K562 (cell line): ENCODE results near the gene HSPA1B. TPM values are rescaled to one million over a fixed set of nuclear protein-coding genes. Genes with fewer than 3 reads are reported as not detected.

ENCODE experiments used
- AFF4 ChIP-seq: sonication (generic); formaldehyde crosslinking; IDR thresholded peaks from 2 replicates; pipeline ENCODE4 v1.8.0; 2023; ENCODE audit warnings: mild to moderate bottlenecking, missing genetic modification reagents
- CBFA2T3 ChIP-seq: fragments of 450-650 bp; IDR thresholded peaks from 2 replicates; pipeline ENCODE4 v1.6.1; 2017
- DDX20 ChIP-seq: fragments of 450-650 bp; IDR thresholded peaks from 2 replicates; pipeline ENCODE4 v1.6.1; 2016; ENCODE audit warnings: missing genetic modification characterization, low read depth, mild to moderate bottlenecking, missing compliant biosample characterization, moderate library complexity
- DNMT1 ChIP-seq: fragments of 450-650 bp; IDR thresholded peaks from 2 replicates; pipeline ENCODE4 v1.6.1; 2016; ENCODE audit warnings: antibody characterized with exemption, mild to moderate bottlenecking
- ESRRB ChIP-seq: fragments of 250-450 bp; sonication (Bioruptor Pico); IDR thresholded peaks from 2 replicates; pipeline ENCODE4 v1.5.0; 2020; ENCODE audit warnings: mild to moderate bottlenecking, moderate library complexity, borderline replicate concordance
- GABPB1 ChIP-seq: sonication (generic); formaldehyde crosslinking; IDR thresholded peaks from 2 replicates; pipeline ENCODE4 v1.8.0; 2022; ENCODE audit warnings: mild to moderate bottlenecking, missing genetic modification reagents
- JUN ChIP-seq, 2 experiments: sonication (generic) in 1 of 2; formaldehyde crosslinking in 1 of 2; IDR thresholded peaks; 2 replicates each; pipeline versions ENCODE4 v1.6.1 to v1.8.0; 2012 to 2022; ENCODE audit warnings: borderline replicate concordance in 2 of 2, mild to moderate bottlenecking in 2 of 2, improper control_type of control experiment in 1 of 2, low read depth in 1 of 2, low read length in 1 of 2, missing genetic modification reagents in 1 of 2
- MXI1 ChIP-seq: IDR thresholded peaks from 2 replicates; pipeline ENCODE4 v1.6.1; 2011; ENCODE audit warnings: low read depth, mild to moderate bottlenecking, improper control_type of control experiment, low read length
- POLR2H ChIP-seq: IDR thresholded peaks from 2 replicates; pipeline ENCODE4 v1.6.1; 2016; ENCODE audit warnings: missing genetic modification characterization, low read depth, mild to moderate bottlenecking, control low read depth, missing compliant biosample characterization, moderate library complexity
- RNF2 ChIP-seq: sonication (generic); IDR thresholded peaks from 2 replicates; pipeline ENCODE4 v1.6.1; 2016
- TGIF2 ChIP-seq: sonication (generic); formaldehyde crosslinking; IDR thresholded peaks from 2 replicates; pipeline ENCODE4 v1.8.1; 2022; ENCODE audit warnings: mild to moderate bottlenecking, missing genetic modification reagents, moderate library complexity
- USF1 ChIP-seq: sonication (generic); formaldehyde crosslinking; IDR thresholded peaks from 2 replicates; pipeline ENCODE4 v1.9.0; 2022; ENCODE audit warnings: mild to moderate bottlenecking, missing genetic modification reagents
- XRCC4 ChIP-seq: IDR thresholded peaks from one replicate; pipeline ENCODE4 v1.6.1; 2011; ENCODE audit not compliant: insufficient read depth, insufficient read length; ENCODE audit errors: extremely low read depth
- YBX1 ChIP-seq: fragments of 450-650 bp; IDR thresholded peaks from 2 replicates; pipeline ENCODE4 v1.7.1; 2016; ENCODE audit warnings: mild to moderate bottlenecking
- ZBED1 ChIP-seq: IDR thresholded peaks from 2 replicates; pipeline ENCODE4 v1.6.1; 2014
- ZKSCAN1 ChIP-seq: fragments of 150-350 bp; IDR thresholded peaks from 2 replicates; pipeline ENCODE4 v1.6.1; 2016; ENCODE audit warnings: low read depth, low read length
- ZNF134 ChIP-seq: fragments of 250-450 bp; sonication (Bioruptor Pico); conservative IDR thresholded peaks from 2 replicates; pipeline ENCODE4 v1.4.0; 2020
- ZNF197 ChIP-seq: fragments of 200-800 bp; sonication (Bioruptor generic); IDR thresholded peaks from 2 replicates; pipeline ENCODE4 v1.6.1; 2016; ENCODE audit warnings: low read depth, missing genetic modification characterization, missing compliant biosample characterization
- ZNF695 ChIP-seq: fragments of 450-650 bp; formaldehyde crosslinking; IDR thresholded peaks from 2 replicates; pipeline ENCODE4 v1.4.0; 2020; ENCODE audit warnings: mild to moderate bottlenecking, moderate library complexity
- polyA plus RNA-seq, 8 experiments: library from polyadenylated mRNA; depleted of rRNA in 4 of 8; stranded (reverse) in 5 of 8; unstranded in 3 of 8; fragments of >200 nt; fragmentation: Nextera tagmentation in 2 of 8; fragmentation: Illumina TruSeq in 1 of 8; extraction: Ambion mirVana in 2 of 8; extraction: Trizol in 1 of 8; gene quantifications; 2 replicates each; pipeline versions ENCODE4 v1.2.1 to v1.2.3, GENCODE V29; 2011 to 2014; ENCODE audit warnings: inconsistent platforms in 1 of 8, missing spikeins in 1 of 8
- total RNA-seq, 7 experiments: library from RNA; depleted of rRNA in 6 of 7; stranded (reverse); fragments of >200 nt in 6 of 7; fragmentation: Illumina TruSeq in 2 of 7; extraction: Trizol in 2 of 7; gene quantifications; 2 replicates each; pipeline versions ENCODE4 v1.2.1 to v1.2.3, GENCODE V29; 2011 to 2021; ENCODE audit warnings: low replicate concordance in 1 of 7
- TF ChIP-seq, protein P1 (sequence below): IDR thresholded peaks from 3 replicates; pipeline ENCODE4 v1.6.1; 2011; ENCODE audit warnings: borderline replicate concordance, mild to moderate bottlenecking; ENCODE audit not compliant: insufficient read length, insufficient read depth
- TF ChIP-seq, protein P2 (sequence below): fragments of 250-450 bp; sonication (Bioruptor Pico); IDR thresholded peaks from 2 replicates; pipeline ENCODE4 v1.5.1; 2021; ENCODE audit warnings: mild to moderate bottlenecking

Gene HSPA1B
- total and polyA plus RNA-seq, 9 of the 15 experiments (the other 6 are each of a cell fraction or from before 2014, with no cell fraction given) = 0.27 to 227 (median 51.2) TPM

GRCh38 chr6:31834367-31835250 lies 7.1 kb downstream of the HSPA1B start (continued):
- TF ChIP-seq AFF4 (CRISPR knock-in tag) = peak; percentile 100
- no peak for TF ChIP-seq POLR2H
- TF ChIP-seq XRCC4 = no peak
- peak; percentile 93 for TF ChIP-seq TGIF2 (CRISPR knock-in tag)
- TF ChIP-seq DDX20 (tag) = peak; percentile 71
- TF ChIP-seq GABPB1 (CRISPR knock-in tag) = peak; percentile 86
- TF ChIP-seq ESRRB (CRISPR knock-in tag) = peak; percentile 84; the same call in 1 of the 2 replicates
- TF ChIP-seq, protein P1, sequence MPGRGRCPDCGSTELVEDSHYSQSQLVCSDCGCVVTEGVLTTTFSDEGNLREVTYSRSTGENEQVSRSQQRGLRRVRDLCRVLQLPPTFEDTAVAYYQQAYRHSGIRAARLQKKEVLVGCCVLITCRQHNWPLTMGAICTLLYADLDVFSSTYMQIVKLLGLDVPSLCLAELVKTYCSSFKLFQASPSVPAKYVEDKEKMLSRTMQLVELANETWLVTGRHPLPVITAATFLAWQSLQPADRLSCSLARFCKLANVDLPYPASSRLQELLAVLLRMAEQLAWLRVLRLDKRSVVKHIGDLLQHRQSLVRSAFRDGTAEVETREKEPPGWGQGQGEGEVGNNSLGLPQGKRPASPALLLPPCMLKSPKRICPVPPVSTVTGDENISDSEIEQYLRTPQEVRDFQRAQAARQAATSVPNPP = no peak
- TF ChIP-seq RNF2 = peak; percentile 77; the same call in 1 of the 2 replicates
- no peak for TF ChIP-seq YBX1
- TF ChIP-seq MXI1 = peak; percentile 85
- TF ChIP-seq CBFA2T3 = no peak
- peak; percentile 90 for TF ChIP-seq ZBED1
- TF ChIP-seq ZNF134 (CRISPR knock-in tag) = peak; percentile 48
- TF ChIP-seq ZNF197 (CRISPR knock-in tag) = no peak
- peak; percentile 30 for TF ChIP-seq JUN (IDR thresholded peaks at IDR 0.05; ENCODE audit: borderline replicate concordance, low read depth, low read length)
- peak; percentile 84; the same call in 1 of the 2 replicates for TF ChIP-seq JUN (CRISPR knock-in tag; IDR thresholded peaks at IDR 0.05; ENCODE audit: borderline replicate concordance)
- TF ChIP-seq, protein P2, sequence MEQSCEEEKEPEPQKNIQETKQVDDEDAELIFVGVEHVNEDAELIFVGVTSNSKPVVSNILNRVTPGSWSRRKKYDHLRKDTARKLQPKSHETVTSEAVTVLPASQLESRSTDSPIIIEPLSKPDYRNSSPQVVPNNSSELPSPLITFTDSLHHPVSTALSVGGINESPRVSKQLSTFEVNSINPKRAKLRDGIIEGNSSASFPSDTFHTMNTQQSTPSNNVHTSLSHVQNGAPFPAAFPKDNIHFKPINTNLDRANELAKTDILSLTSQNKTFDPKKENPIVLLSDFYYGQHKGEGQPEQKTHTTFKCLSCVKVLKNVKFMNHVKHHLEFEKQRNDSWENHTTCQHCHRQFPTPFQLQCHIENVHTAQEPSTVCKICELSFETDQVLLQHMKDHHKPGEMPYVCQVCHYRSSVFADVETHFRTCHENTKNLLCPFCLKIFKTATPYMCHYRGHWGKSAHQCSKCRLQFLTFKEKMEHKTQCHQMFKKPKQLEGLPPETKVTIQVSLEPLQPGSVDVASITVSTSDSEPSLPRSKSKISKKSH = 0 out of 2 replicates have a peak, but pooled peaks have one; percentile 6
- 0 out of 2 replicates have a peak, but pooled peaks have one; percentile 74 for TF ChIP-seq DNMT1
- peak; percentile 23; the same call in 1 of the 2 replicates for TF ChIP-seq ZKSCAN1
- 0 out of 2 replicates have a peak, but pooled peaks have one; percentile 15 for TF ChIP-seq USF1 (CRISPR knock-in tag)
- peak; percentile 43; the same call in 1 of the 2 replicates for TF ChIP-seq ZNF695 (CRISPR knock-in tag)
